Endodermal cell (in vitro differentiated cells): ENCODE measurements around the gene PRR14L. TPM values are rescaled to one million over a fixed set of nuclear protein-coding genes. Genes with fewer than 3 reads are reported as not detected.
"Not testable (repeated sequence)": the region's sequence is repeated elsewhere in the genome, so short reads cannot be mapped to it uniquely, and the experiment has no call there.

Source experiments
- DNase-seq: peaks from one replicate; pipeline ENCODE4 v3.0.0-alpha.2; 2017
- H3K27ac ChIP-seq: 2 replicates; pipeline ENCODE4 v1.5.1; 2013; ENCODE audit warnings: mild to moderate bottlenecking, low read depth, low read length, moderate library complexity
- H3K27me3 ChIP-seq: 2 replicates; pipeline ENCODE4 v1.6.1; 2013; ENCODE audit warnings: mild to moderate bottlenecking, low read length, moderate library complexity; ENCODE audit not compliant: insufficient read depth, control insufficient read depth, poor library complexity, severe bottlenecking
- H3K36me3 ChIP-seq: 2 replicates; pipeline ENCODE4 v1.7.0; 2013; ENCODE audit warnings: mild to moderate bottlenecking, low read length, moderate library complexity; ENCODE audit not compliant: control insufficient read depth, insufficient read depth
- H3K4me1 ChIP-seq: one replicate; pipeline ENCODE4 v1.7.0; 2013; ENCODE audit warnings: low read length; ENCODE audit not compliant: control insufficient read depth, insufficient read depth
- H3K4me3 ChIP-seq: 2 replicates; pipeline ENCODE4 v1.5.1; 2013; ENCODE audit warnings: mild to moderate bottlenecking, low read length, moderate library complexity
- H3K9ac ChIP-seq: 2 replicates; pipeline ENCODE4 v1.6.1; 2013; ENCODE audit warnings: mild to moderate bottlenecking, low read length, moderate library complexity; ENCODE audit not compliant: poor library complexity, severe bottlenecking; ENCODE audit errors: extremely low read depth
- H3K9me3 ChIP-seq: 2 replicates; pipeline ENCODE4 v1.6.1; 2013; ENCODE audit warnings: mild to moderate bottlenecking, low read length, moderate library complexity; ENCODE audit not compliant: control insufficient read depth
- H3K27ac Mint-ChIP-seq: 2 replicates; pipeline ENCODE4 v1.8.0; 2020; ENCODE audit warnings: mixed read lengths
- H3K27me3 Mint-ChIP-seq: 2 replicates; pipeline ENCODE4 v1.8.0; 2021; ENCODE audit warnings: mild to moderate bottlenecking, mixed read lengths; ENCODE audit not compliant: insufficient read depth
- H3K36me3 Mint-ChIP-seq: 2 replicates; pipeline ENCODE4 v1.8.0; 2020; ENCODE audit warnings: low read depth, mixed read lengths
- H3K4me1 Mint-ChIP-seq: 2 replicates; pipeline ENCODE4 v1.8.0; 2020; ENCODE audit warnings: mixed read lengths
- H3K4me3 Mint-ChIP-seq: 2 replicates; pipeline ENCODE4 v1.8.0; 2020; ENCODE audit warnings: mild to moderate bottlenecking, moderate library complexity, mixed read lengths
- H3K9me3 Mint-ChIP-seq: 2 replicates; pipeline ENCODE4 v1.8.0; 2020; ENCODE audit warnings: mild to moderate bottlenecking, mixed read lengths
- WGBS, 2 experiments: methylation state at CpG; one replicate each; pipeline versions ENCODE4 v1.1.5 to v1.1.7; 2013; ENCODE audit warnings: missing lambda C conversion rate in 2 of 2, mixed read lengths in 1 of 2; ENCODE audit not compliant: insufficient coverage in 1 of 2, insufficient read length in 1 of 2; 5-methylcytosine and 5-hydroxymethylcytosine counted together
- total RNA-seq, 2 donors: library from RNA; stranded (reverse); fragmentation: NEBNext Ultra II Directional in 1 of 2; extraction: Animal tissue kit (Norgen Biotek cat#: 25700) in 1 of 2; gene quantifications; 2 replicates in 1 of 2; 3 replicates in 1 of 2; pipeline ENCODE4 v1.2.1, GENCODE V29; 2021
- TF ChIP-seq, protein P1 (sequence below): fragments of 200-600 bp; sonication (generic); conservative IDR thresholded peaks from 2 replicates; pipeline ENCODE4 v1.5.0; 2021; ENCODE audit warnings: antibody characterized with exemption, mild to moderate bottlenecking

Gene PRR14L
- total RNA-seq, 2 donors from 2014 or later, result 105 to 131 TPM

DNA sequence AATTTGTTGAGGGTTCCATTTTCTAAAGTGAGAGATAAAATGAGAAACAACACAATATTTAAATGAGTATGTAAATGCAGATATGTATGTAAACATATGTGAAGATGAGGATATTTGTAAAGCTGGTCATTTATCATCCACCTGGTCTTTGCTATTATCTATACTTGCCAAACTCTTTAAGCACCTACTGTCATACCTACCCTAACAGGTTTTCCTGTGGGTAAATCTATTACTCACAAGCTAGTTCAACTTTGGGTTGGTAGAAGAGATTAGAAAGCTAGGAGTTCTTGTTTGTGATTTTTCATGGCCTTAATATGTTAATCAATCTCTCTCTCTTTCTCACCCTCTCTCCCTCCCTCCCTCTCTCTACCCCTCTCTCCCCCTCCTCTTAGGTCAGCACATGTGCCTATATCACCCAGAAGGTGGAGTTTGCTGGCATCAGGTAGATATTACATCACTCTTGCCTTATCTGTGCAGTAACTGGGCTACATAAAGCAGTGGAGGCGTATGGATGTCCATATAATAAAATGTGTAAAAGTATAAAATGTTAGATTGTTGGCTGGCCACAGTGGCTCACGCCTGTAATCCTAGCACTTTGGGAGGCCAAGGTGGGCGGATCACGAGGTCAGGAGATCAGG, 18.6 kb upstream of the PRR14L start:
- no peaks in the 10 kb centered on the region for H3K27me3 Mint-ChIP-seq
- no peaks in the 10 kb centered on the region for H3K4me1 Mint-ChIP-seq
- Histone ChIP-seq H3K4me1 (no peaks in the 10 kb centered on the region), H3K4me3 (no peak overlapping the region), H3K27ac (no peak overlapping the region), H3K27me3 (no peaks in the 10 kb centered on the region), H3K36me3 (peaks cover 66% of the 10 kb centered on the region), H3K9me3 (no peaks in the 10 kb centered on the region), H3K9ac (no peak overlapping the region)
- peaks cover 60% of the 10 kb centered on the region for H3K36me3 Mint-ChIP-seq
- H3K4me3 Mint-ChIP-seq, result no peak overlapping the region
- no peak overlapping the region for H3K27ac Mint-ChIP-seq
- TF ChIP-seq, protein P1, sequence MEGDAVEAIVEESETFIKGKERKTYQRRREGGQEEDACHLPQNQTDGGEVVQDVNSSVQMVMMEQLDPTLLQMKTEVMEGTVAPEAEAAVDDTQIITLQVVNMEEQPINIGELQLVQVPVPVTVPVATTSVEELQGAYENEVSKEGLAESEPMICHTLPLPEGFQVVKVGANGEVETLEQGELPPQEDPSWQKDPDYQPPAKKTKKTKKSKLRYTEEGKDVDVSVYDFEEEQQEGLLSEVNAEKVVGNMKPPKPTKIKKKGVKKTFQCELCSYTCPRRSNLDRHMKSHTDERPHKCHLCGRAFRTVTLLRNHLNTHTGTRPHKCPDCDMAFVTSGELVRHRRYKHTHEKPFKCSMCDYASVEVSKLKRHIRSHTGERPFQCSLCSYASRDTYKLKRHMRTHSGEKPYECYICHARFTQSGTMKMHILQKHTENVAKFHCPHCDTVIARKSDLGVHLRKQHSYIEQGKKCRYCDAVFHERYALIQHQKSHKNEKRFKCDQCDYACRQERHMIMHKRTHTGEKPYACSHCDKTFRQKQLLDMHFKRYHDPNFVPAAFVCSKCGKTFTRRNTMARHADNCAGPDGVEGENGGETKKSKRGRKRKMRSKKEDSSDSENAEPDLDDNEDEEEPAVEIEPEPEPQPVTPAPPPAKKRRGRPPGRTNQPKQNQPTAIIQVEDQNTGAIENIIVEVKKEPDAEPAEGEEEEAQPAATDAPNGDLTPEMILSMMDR, result no peak
- no peaks in the 10 kb centered on the region for H3K9me3 Mint-ChIP-seq
- WGBS, 2 experiments, result 92 to 100% methylated on average over 1 to 4 of the region's 4 CpGs
- DNase-seq, result no peak

DNA sequence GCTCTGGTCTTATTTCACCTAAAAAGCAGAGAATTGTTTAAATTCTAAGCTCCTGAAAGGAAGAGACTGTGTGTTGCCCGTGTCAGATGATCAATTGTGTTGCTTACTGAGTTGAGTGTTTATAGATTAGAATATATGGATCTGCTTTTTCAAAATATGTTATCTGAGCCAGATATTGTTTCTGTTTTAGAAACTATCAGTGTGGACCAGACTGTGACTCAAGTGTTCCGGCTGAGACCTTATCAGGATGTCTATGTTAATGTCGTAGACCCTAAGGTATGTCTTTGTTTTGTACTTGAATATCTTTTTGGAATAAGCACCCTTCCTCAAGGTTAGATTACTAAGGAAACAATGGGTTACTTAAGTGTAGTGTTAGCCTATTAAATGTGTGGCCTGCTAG, 14.9 kb upstream of the PRR14L start:
- 91 to 100% methylated on average over 2 to 3 of the region's 3 CpGs for WGBS, 2 experiments

DNA sequence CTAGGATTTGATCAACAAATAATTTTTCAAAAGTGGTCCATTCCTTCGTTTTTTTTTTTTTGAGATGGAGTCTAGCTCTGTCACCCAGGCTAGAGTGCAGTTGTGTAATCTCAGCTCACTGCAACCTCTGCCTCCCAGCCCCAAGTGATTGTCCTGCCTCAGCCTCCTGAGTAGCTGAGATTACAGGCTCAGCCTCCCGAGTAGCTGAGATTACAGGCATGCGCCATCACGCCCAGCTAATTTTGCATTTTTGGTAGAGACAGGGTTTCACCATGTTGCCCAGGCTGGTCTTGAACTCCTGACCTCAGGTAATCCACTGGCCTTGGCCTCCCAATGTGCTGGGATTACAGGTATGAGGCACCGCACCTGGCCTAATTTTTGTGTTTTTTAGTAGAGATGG, 8.9 kb upstream of the PRR14L start:
- not testable (repeated sequence) for H3K9me3 ChIP-seq, H3K27me3 Mint-ChIP-seq, H3K9ac ChIP-seq, H3K27ac ChIP-seq, H3K27ac Mint-ChIP-seq, H3K4me1 ChIP-seq, H3K4me3 ChIP-seq, H3K9me3 Mint-ChIP-seq, H3K27me3 ChIP-seq, H3K4me3 Mint-ChIP-seq, DNase-seq
- Mint-ChIP-seq H3K4me1 (peaks cover 11% of the 10 kb centered on the region), H3K36me3 (peaks cover 32% of the 10 kb centered on the region)
- WGBS, 2 experiments, result 95 to 96% methylated on average over 5 of the region's 5 CpGs
- peaks cover 26% of the 10 kb centered on the region for H3K36me3 ChIP-seq

More for the DNA sequence above, 14.9 kb upstream of the PRR14L start:
- H3K4me3 Mint-ChIP-seq, result no peak overlapping the region
- Histone ChIP-seq H3K36me3 (peaks cover 65% of the 10 kb centered on the region), H3K4me3 (no peak overlapping the region), H3K27me3 (no peaks in the 10 kb centered on the region), H3K4me1 (no peaks in the 10 kb centered on the region), H3K9me3 (no peaks in the 10 kb centered on the region), H3K9ac (no peak overlapping the region), H3K27ac (no peak overlapping the region)
- TF ChIP-seq, protein P1, result no peak
- no peaks in the 10 kb centered on the region for H3K9me3 Mint-ChIP-seq
- H3K4me1 Mint-ChIP-seq, result no peaks in the 10 kb centered on the region
- no peaks in the 10 kb centered on the region for H3K27me3 Mint-ChIP-seq
- peaks cover 56% of the 10 kb centered on the region for H3K36me3 Mint-ChIP-seq
- DNase-seq, result no peak
- H3K27ac Mint-ChIP-seq, result no peak overlapping the region

DNA sequence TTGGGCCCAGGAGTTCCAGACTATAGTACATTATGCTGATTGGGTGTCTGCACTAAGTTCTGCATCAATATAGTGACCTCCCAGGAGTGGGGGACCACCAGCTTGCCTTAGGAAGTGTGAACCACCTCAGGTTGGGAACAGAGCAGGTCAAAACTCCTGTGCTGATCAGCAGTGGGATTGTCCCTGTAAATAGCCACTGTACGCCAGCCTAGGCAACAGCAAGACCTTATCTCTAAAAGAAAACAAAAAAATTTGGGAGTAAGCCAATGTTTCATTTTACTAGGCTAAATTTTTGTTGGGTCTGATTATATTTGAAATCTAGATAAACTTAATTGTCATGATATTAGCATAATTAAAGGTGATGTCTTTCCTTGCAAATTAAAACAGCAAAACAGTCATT, 7.3 kb upstream of the PRR14L start:
- Mint-ChIP-seq H3K4me3 (no peak overlapping the region), H3K4me1 (peaks cover 17% of the 10 kb centered on the region), H3K27me3 (no peaks in the 10 kb centered on the region), H3K9me3 (no peaks in the 10 kb centered on the region), H3K27ac (no peak overlapping the region), H3K36me3 (peaks cover 28% of the 10 kb centered on the region)
- Histone ChIP-seq H3K9ac (no peak overlapping the region), H3K4me3 (no peak overlapping the region), H3K36me3 (peaks cover 25% of the 10 kb centered on the region), H3K27ac (no peak overlapping the region), H3K9me3 (no peaks in the 10 kb centered on the region), H3K27me3 (no peaks in the 10 kb centered on the region), H3K4me1 (peaks cover 2% of the 10 kb centered on the region)
- TF ChIP-seq, protein P1, result no peak
- DNase-seq, result no peak
- WGBS, 2 experiments, result 100% methylated on average over 1 of the region's 1 CpG
